ENCODE data around the gene LYRM4.
A peak's percentile ranks its signal among the peaks of the same experiment; 100 is the strongest.

The LYRM4 gene

GRCh38 chr6:5173810-5174209 is 86.9 kb downstream of the LYRM4 start:
- no peak for DNase-seq (ENCODE audit: low spot score)

GRCh38 chr6:5172897-5173474 is 87.8 kb downstream of the LYRM4 start:
- DNase-seq (ENCODE audit: low spot score) = no peak

GRCh38 chr6:5172041-5172653 is 88.6 kb downstream of the LYRM4 start:
- no peak for DNase-seq (ENCODE audit: low spot score)

GRCh38 chr6:5167501-5167900 is 93.2 kb downstream of the LYRM4 start:
- DNase-seq (ENCODE audit: low spot score) = no peak

- no peak for DNase-seq (ENCODE audit: low spot score)
Measured at GRCh38 chr6:5164092-5164491, 96.7 kb downstream of the LYRM4 start.

- DNase-seq (ENCODE audit: low spot score) = no peak
Measured at GRCh38 chr6:5163247-5163646, 97.5 kb downstream of the LYRM4 start.

GRCh38 chr6:5162355-5162754 is 98.4 kb downstream of the LYRM4 start:
- DNase-seq (ENCODE audit: low spot score) = no peak

GRCh38 chr6:5160206-5160605 is 100.5 kb downstream of the LYRM4 start:
- no peak for DNase-seq (ENCODE audit: low spot score)

- no peak for DNase-seq (ENCODE audit: low spot score)
Measured at GRCh38 chr6:5159162-5159561, 101.6 kb downstream of the LYRM4 start.

GRCh38 chr6:5158180-5158579 is 102.6 kb downstream of the LYRM4 start:
- DNase-seq (ENCODE audit: low spot score) = no peak

- DNase-seq (ENCODE audit: low spot score) = no peak
Measured at GRCh38 chr6:5157621-5158138, 103.1 kb downstream of the LYRM4 start.

- DNase-seq (ENCODE audit: low spot score) = no peak
Measured at GRCh38 chr6:5156627-5157026, 104.1 kb downstream of the LYRM4 start.

GRCh38 chr6:5155906-5156305 is 104.8 kb downstream of the LYRM4 start:
- DNase-seq (ENCODE audit: low spot score) = no peak

GRCh38 chr6:5153186-5153585 is 107.6 kb downstream of the LYRM4 start:
- DNase-seq (ENCODE audit: low spot score) = no peak

- no peak for DNase-seq (ENCODE audit: low spot score)
Measured at GRCh38 chr6:5152460-5152859, 108.3 kb downstream of the LYRM4 start.

GRCh38 chr6:5151955-5152401 is 108.8 kb downstream of the LYRM4 start:
- DNase-seq (ENCODE audit: low spot score) = no peak

GRCh38 chr6:5151360-5151954 is 109.3 kb downstream of the LYRM4 start:
- no peak for DNase-seq (ENCODE audit: low spot score)

GRCh38 chr6:5150551-5151075 is 110.1 kb downstream of the LYRM4 start:
- DNase-seq (ENCODE audit: low spot score) = no peak

- DNase-seq (ENCODE audit: low spot score) = no peak
Measured at GRCh38 chr6:5149891-5150290, 110.9 kb downstream of the LYRM4 start.

GRCh38 chr6:5149159-5149704 is 111.5 kb downstream of the LYRM4 start:
- no peak for DNase-seq (ENCODE audit: low spot score)

GRCh38 chr6:5146398-5146797 is 114.4 kb downstream of the LYRM4 start:
- no peak for DNase-seq (ENCODE audit: low spot score)

- DNase-seq (ENCODE audit: low spot score) = peak; percentile 77
Measured at GRCh38 chr6:5143634-5144311, 117.0 kb downstream of the LYRM4 start.
